NCI-H345 (cell line): ENCODE measurements around the gene TMEM95.

ENCODE experiments used
- DNase-seq: peaks from one replicate; lab custom pipeline; 2025; lab: John Stamatoyannopoulos, UW

The TMEM95 gene

GRCh38 chr17:7355053-7355452 lies at the start of gene TMEM95:
TSS of gene TMEM95 (plus strand) at chr17:7355156. CDS start at chr17:7355205, 49 bp downstream.
- DNase-seq: peak; percentile 2

- DNase-seq: peak; percentile 98
Measured at GRCh38 chr17:7306911-7307685, 47.9 kb upstream of the TMEM95 start, which contains the start of gene EIF5A. TSS of gene EIF5A (plus strand) at chr17:7307628. CDS start at chr17:7309636, 2,008 bp downstream.

- no peak for DNase-seq
Measured at GRCh38 chr17:7307686-7308624, 47.0 kb upstream of the TMEM95 start.

- DNase-seq: peak; percentile 66
Measured at GRCh38 chr17:7308625-7309433, 46.1 kb upstream of the TMEM95 start.

GRCh38 chr17:7309628-7310027 lies 45.3 kb upstream of the TMEM95 start:
- DNase-seq: no peak

GRCh38 chr17:7311110-7311705 lies 43.7 kb upstream of the TMEM95 start:
- DNase-seq: no peak

GRCh38 chr17:7312432-7313087 lies 42.4 kb upstream of the TMEM95 start:
- no peak for DNase-seq

- no peak for DNase-seq
Measured at GRCh38 chr17:7313088-7313889, 41.7 kb upstream of the TMEM95 start.

GRCh38 chr17:7313890-7314718 lies 40.9 kb upstream of the TMEM95 start:
- DNase-seq: no peak

GRCh38 chr17:7314719-7315569 lies 40.0 kb upstream of the TMEM95 start, which contains the start of gene GPS2:
TSS of gene GPS2 (minus strand) at chr17:7315360. CDS start at chr17:7315052, 308 bp downstream.
- DNase-seq: peak; percentile 74

GRCh38 chr17:7315570-7316235 lies 39.3 kb upstream of the TMEM95 start:
- DNase-seq: no peak

GRCh38 chr17:7317161-7317803 lies 37.7 kb upstream of the TMEM95 start:
- no peak for DNase-seq

GRCh38 chr17:7318121-7318860 lies 36.7 kb upstream of the TMEM95 start:
- DNase-seq: no peak

GRCh38 chr17:7321466-7321865 lies 33.5 kb upstream of the TMEM95 start:
- DNase-seq: no peak

- no peak for DNase-seq
Measured at GRCh38 chr17:7322520-7323194, 32.3 kb upstream of the TMEM95 start.
